ENCODE data around the gene NUAK2.
A peak's percentile ranks its signal among the peaks of the same experiment; 100 is the strongest.
"Not testable (repeated sequence)": the region's sequence is repeated elsewhere in the genome, so short reads cannot be mapped to it uniquely, and the experiment has no call there.

NUAK2 gene

DNA sequence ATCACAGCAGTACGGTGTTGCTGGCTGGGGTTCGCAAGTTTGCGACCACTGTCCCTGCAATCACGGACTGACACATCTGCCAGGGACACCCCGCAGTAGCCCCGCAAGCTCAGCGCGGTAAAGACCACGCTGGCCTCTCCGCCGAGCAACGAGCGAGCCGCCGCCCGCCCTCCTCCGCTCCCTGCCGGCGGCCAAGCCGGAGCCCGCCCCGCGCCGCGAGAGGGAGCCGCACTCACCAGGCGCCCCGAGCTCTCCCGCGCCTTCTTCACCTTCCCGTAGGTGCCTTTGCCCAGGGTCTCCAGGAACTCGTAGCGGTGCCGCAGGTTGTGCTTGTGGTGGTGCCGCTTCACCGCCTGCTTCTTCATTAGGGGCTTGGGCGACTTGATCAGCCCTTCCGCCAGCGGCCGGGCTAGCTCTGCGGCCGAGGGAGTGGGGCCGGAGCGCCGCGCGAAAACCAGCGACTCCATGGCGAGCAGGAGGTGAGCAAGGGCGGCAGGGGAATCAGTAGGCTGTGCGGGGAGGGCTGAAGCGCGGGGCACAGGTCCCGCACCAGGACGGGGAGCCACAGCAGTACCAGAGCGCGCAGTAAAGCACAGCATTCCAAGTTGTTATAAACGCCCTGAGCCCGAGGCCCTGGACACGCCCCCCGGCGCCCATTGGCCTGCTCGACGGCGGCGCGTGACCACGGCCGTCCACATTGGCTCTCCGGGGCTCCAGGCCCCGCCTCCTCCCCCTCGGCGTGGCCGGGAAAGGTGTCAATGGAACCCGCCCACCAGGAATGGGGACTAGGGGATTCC, at the start of gene NUAK2:
NUAK2 (minus strand) TSS at position 584 of the 797 bp plus-strand sequence; CDS start at position 467, 117 bp downstream.
- peak; percentile 56 for DNase-seq

DNA sequence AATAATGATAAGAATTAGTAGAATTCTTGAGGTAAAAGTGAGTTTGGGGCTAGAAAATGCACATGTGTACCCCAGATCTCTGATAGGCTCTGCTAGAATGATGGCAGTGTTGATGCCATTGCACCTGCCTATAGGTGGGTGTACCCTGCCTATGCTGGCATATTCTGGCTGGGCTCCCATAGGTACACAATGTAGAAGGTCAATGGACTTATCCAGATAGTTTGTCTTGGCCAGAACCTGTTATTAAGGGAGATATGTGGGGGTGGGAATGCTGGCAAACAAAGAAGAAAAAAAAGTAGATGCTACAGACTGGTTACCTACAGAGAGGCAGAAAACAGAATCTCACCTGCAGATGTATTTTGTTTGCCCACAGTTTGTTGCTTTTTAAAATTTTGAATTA, 49.2 kb upstream of the NUAK2 start:
- no peak for DNase-seq

DNA sequence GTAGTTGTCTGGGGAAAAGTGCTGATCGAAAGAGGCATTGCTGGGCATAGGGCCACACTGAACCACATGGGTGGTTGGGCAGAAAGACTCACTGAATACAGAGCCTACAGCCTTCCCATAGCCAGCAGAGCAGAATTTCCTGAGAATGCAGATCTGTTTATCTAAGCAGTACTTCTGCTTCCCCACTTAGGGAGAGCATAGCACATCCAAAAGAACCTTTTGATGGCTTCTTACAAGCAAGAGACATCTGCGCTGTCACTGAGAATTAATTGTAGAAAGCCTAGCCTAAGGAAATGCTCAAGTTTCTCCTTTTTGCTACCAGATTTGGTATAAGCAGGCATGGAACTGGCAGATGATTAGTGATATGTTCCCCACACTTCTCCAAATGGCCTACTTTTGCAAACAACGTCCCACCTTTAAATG, 48.2 kb upstream of the NUAK2 start:
- no peak for DNase-seq

DNA sequence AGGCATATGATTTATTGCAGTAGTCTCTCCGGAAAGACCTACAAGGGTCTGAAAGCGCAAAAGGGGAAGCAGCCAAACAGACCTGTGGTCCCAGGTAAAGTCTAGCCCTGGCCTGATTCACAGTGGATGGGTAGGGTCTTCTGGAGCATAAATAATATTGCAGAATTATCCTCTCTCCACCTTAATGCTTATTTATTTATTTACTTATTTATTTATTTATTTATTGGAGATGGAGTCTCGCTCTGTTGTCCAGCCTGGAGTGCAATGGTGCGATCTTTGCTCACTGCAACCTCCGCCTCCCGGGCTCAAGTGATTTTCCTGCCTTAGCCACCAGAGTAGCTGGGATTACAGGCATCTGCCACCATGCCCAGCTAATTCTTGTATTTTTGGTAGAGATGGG, 46.9 kb upstream of the NUAK2 start:
- DNase-seq = no peak

DNA sequence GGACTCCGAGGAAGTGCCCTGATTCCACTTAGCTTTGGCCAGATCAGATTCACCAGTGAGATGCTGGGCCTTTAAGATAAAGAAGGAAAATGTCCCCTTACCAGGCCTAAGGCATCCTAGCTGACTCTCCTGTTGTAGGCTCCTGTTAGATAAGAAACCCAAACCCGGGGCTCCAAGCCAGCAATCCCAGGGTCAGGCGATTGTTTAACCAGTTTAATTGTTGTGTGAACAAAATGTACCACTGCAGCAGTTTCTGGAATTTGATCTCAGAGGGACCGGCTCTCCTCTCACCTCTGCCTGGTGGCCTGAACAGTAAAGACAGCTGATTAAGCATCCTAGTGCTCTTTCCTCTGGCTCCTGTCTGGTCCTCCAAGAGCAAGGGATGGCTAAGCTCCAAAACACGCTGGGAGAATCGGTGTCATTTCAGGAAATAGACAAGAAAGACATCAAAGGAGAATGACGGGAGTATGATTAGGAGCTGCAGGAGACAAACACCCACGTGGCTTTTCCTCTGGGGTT, 44.5 kb upstream of the NUAK2 start:
- DNase-seq = no peak

DNA sequence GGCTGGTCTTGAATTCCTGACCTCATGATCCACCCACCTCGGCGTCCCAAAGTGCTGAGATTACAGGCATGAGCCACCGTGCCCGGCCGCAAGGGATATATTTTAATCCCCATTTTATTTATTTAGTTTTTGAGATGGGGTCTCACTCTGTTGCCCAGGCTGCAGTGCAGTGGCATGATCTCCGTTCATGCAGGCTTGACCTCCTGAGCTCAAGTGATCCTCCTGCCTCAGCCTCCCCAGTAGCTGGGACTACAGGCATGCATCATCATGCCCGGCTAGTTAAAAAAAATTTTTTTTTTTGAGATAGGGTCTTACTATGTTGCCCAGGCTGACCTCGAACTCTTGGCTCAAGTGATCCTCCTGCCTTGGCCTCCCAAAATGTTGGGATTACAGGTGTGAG, 43.5 kb upstream of the NUAK2 start:
- DNase-seq = not testable (repeated sequence)

DNA sequence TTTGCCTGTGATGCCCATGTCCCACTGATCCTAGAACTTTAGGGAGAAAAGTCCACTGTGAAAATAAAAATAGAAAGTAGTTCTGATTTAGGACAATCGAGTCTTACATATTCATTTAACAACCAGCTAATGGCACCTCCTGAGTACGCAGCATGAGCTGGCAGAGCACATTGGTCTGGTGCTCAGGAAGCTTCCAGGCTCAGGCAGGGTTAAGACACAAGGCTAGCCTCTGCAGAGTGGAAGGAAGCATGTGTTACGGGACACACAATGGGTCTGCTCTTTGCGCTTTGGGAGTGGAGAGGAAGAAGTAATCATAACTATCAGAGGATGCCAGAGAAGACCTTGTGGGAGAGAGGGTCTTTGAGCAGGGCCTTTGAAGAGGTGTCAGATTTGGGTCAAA, 39.3 kb upstream of the NUAK2 start:
- no peak for DNase-seq

DNA sequence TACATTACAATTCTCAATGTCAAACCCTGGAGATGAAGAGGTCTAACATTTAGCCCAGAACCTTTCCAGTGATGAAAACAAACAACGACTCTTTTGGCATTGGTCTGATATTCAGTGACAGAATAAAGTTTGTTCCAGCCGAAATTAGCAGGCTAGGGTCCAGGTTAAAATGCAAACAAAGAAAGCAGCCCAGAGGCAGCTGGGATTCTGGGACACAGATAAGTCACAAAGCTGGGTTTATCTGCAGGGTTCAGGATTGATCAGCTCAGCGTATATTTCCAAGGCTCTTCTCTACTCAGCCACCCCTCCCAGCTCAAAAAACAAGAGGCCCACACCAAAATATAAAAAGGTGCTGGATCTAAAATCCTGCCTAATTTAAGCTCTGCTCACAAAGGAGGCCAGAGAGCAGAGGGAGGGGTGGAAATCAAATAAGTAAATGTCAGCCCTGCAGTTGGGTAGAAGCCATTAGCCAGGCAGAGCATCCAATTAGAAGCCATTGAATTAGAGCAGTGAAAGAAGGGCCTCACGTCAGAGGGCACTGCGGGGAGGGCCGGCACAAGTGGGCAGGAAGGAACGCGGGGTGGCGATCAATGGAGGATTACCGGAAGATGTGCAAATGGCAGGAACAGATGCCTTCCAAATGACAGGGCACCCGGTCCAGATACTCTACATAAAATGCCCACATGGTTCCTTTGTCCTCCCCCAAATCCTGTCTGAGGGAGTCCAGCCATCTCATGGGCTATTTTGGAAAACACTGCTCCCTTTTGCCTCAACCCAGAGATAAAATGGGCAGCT, 38.4 kb upstream of the NUAK2 start:
- no peak for DNase-seq

DNA sequence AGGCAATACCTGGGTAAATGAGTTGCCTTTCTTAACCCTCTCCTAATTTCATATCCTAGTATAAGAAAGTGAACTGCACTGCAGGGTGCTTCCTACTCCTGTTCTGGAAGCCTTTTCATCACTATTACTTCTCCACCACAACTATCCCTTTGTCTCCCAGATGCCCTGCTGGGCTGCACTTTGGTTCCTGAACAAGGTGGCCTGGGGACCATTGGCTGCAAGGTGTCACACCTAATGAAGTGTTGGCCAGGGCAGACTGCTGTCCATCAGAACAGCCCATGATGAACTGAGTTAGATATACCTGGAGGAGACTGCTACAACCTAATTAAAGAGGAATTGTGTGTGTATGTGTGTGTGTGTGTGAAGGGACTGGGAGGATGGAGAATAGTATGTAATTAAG, 37.0 kb upstream of the NUAK2 start:
- DNase-seq = no peak

DNA sequence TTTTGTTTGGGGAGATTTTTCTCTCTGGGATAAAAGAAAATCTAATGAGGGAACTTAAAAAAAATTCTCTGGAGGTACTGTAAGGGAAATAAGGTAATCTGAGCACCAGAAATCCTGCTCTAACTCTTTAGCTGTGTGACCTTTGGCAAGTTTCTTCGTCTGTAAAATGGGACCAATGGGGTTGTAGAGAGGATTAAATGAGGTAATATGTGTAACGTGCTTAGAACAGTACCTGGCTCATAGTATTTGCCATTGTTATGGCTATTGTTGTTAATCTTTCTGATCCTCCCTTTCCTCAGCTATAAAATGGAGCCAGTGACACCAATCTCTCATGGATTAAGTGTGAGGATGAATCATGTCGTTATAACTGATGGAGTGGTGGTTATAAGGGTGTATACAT, 36.0 kb upstream of the NUAK2 start:
- DNase-seq = no peak

DNA sequence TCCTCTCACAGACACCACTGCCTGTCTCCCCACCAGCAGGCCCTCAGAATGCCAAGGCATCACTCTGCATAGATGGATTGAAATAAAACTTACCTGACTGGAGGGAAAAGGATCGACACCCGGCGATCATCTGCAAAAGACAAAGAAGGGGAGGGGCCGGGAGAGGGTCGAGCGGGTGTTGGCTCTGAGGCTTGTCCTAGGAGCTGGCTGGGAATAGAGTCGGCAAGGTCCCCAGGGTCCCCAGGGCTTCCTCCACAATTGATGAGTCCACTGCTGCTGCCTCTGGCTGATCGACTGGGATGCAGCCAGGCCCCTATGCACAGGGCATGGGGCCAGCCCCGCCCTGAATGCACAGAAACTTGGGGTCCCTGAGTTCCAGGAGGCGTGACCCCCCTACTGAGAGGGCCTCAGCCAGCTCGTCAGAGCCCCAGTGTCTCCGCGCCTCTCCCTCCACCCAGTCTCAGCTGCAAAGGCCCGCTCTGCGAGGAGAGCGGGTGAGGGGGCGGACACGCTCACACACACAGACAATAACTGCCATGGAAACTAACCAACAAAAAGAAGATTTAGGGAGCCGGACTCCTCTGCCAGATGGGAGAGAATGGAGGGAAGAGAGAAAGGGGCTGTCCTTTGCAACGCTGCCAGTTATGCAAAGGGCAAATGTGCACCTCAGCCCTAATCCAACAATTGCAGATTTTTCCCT, 35.0 kb upstream of the NUAK2 start, which contains the start of gene KLHDC8A:
KLHDC8A (minus strand) TSS at position 483 of the 700 bp plus-strand sequence. CDS start 13,318 bp downstream, outside the sequence.
- DNase-seq = no peak

DNA sequence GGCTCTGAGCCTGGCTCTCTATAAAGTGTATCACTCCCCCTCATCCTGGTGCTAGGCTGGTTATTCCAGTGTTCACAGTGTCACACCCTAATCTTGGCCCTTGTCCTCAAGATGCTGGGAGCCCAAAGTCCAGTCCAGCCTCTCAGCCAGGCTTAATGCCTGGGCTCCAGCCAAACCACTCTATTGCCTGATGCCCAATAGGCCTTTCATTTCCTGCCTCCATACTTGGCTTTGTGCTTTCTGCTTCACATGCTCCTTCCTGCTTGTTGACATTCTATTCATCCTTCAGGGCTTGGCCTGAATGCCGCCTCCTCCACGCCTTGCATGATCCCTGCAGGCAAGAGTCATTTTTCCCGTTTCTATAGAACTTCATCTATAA, 33.5 kb upstream of the NUAK2 start:
- DNase-seq = no peak

DNA sequence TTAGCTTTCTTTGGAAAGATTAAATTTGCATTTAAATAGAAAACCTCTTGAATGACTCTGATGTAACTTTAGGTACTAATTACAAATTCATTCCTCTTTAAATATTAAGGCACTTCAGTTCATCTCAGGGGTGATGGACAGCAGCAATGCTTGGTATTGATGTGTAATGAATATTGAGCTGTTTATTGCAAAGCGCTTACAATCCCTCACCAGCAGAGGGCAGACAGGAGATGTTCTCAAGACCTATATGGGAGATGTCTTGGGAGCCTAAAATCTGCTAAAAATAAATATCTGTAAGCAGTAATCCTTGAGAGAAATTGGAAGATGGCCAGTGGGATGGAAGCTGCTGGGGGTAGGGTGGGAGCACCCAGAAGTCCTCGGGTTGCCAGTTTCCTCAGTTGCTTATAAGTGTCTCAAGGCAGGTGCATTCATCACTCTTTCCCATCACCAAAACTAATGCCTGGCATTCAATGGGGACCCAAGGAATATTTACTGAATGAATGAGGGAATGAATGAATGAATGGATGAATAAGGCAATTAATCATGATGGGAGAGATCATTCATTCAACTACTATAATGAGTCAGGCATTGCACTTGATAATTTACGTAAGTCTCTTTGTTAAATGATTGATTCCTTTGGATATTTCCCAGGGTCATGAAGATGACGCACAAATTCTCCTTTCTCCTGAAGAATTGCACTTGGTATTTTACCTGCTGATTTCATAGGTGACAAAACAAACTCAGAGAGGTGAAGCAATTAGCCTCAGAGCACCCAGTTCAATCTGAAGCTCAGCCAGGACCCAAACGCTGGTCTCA, 32.9 kb upstream of the NUAK2 start:
- peak; percentile 25 for DNase-seq

DNA sequence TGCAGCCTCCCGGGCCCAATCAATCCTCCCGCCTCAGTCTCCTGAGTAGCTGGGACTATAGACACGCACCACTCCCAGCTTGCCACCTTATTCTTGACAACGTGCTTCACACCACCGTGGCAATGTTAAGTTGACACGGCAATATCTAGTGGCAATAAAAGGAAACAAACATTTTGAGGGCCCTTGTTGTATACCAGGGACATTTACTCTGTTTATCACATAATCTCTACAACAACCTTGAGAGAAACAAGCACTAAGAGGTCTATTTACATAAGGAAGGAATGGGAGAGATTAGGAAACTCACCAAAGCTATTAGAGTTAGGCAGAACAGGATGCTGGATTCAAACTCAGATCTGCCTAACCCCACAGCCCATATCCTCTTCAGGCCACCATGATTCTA, 32.1 kb upstream of the NUAK2 start:
- no peak for DNase-seq

DNA sequence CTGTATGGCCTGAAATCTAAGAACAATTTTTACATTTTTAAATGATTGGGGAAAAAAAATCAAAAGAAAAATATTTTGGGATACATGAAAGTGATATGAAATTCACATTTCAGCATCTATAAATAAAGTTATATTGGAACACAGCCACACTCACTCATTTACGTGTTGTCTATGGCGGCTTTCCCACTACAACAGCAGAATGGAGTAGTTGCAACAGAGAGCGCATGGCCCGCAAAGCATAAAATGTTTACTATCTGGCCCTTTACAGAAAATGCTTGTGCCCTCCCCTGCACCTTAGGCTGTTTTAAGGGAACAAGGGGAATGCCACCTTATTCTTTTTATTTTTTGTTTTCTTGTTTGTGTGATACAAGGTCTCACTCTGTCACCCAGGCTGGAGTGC, 31.6 kb upstream of the NUAK2 start:
- DNase-seq = no peak

DNA sequence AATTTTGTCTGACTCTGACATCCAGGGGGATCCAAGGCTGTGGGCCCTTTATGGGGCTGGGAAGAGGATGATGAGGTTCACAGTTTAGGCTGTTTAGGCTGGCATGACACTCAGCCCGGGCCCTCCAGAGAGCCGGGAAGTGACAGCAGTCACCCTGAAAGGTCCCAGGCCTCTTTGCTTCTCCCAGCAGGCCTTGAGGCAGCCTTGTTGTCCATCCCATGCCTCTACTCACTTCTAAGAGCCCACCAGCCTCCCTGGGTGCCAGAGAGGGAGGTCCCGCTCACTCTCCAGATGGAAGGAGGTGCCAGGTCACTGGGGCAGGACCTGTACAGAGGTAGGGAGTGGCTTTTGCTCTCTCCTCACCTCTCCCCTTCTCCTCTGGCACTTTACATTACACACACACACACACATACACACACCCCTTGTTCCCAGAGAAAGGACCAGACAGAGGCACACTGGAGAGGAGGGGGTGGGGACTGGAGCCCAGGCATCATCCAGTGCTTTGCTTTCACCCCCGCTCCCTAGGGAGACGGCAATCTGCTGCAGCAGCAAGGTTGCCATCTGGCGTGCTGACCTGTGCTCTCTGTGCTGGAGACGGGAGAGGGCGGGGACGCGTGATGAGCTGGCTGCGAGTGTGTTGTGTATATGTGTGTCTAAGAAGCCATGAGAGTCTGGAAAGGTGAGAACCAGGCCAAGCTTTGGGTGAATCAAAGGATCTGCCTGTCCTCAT, 30.6 kb upstream of the NUAK2 start:
- DNase-seq = peak; percentile 64

DNA sequence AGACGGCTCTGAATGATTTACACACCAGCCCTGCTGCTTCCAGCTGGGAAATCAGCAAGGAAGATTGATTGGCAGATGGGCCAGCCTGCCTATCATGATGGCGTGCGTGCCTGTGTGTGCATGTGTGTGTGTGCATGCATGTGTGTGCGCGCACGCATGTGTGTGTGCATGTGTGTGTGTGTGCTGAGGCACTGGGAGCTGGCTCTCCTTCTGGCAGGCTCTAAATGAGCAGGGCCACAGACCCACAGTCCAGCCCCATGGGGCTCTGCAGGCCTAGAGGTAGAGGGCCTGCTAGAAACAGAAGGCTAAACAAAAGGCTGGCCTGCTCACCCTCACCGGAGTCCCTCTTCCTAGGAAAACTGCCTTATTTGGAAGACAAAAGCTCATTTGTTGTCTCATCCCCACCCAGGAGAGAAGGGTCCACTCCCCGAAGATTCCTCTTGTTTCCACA, 29.2 kb upstream of the NUAK2 start:
- DNase-seq = peak; percentile 14

DNA sequence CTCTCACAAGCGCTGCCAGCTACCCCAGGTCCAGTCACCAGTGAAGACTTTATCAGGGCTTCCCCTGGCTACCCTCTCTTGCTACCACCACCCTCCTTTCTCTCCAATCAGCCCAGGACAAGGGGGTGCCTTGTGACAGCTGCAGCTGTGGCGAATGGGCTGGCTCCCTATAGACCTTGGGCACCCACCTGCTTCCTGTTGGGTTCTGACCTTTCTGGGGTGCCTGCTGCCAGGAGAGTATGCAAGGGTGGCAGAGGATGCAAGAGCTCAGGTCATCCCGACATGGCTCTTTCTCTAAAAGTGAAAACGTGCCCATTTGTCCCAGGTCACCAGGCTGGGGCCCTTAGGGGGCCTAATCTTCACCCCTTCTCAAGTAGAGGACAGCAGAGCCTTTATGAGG, 28.6 kb upstream of the NUAK2 start:
- no peak for DNase-seq

DNA sequence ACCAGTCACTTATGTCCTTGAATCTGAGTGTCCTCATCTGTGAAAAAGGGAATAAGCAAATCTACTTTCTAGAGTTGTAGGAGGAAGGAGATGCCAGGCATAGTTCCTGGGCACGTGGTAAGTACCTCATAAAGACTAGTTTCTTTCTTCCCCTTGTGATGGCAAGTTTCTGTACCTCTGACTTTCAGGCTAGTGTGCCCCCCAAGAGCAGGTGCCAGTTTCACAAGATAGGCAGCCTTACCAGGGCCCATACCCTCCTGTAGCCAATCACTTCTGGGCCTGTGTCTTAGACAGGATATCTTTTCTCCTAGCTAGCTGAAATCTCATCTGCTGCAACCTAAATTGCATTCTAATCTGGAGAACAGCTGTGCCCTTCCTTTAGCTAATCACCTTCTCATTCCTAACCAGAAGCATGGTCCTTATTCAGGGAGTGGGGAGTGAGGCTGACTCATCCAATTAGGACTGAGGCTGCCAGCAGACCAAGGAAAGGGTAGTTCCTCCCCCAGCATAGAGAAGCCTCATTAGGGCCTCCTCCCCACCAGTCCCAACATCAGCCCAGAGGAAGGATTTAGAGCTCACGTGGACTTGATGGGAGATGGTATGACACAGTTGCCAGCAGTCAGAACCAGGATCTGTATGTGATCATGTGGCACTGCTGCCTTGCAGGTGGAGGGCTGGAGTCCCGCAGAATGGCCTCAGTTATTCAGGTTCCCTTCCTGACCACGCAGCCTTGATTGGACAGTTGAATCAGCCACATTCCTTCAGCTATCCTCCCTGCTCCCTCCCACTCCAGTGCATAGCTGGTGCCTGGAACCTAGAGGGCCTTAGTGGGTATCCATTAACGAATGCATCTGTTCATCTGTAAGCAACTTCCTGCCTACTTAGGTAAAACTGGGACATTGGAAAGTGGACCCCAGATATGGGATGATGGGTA, 27.3 kb upstream of the NUAK2 start:
- no peak for DNase-seq

DNA sequence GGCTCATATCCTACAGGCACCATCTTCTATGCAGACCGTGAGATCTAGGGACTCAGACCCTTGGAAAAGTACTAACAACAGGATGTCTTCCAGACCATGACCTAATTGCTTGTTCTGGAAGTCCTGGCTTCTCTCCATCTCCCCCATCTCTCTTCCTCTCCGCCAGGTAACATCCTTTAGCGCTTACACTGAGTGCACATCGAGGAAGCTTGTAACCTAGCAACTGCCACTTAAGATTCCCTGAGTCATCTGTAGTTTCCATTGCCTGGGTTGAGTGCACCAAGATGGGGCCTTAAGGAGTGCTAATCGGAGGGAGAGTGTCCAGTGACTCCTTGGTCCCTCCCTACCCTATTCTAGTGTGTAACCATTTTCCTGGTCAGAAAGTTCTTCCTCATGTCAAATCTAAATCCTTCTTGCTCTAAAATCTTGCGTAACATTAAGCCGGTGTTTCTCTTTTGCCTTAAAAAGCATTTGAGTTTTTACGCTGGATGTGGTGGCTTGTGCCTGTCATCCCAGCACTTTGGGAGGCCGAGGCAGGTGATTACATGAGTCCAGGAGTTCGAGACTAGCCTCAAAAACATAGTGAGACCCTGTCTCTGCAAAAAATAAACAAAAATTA, 25.5 kb upstream of the NUAK2 start:
- DNase-seq = no peak

Data from NCI-H526 treated with DMSO at 0.1 percent for 48 hours (cell line).